Measurements from ENCODE around the gene TWIST2.

The TWIST2 gene

GRCh38 chr2:238873381-238873801, 25.5 kb downstream of the TWIST2 start:
- no peak for DNase-seq

DNA sequence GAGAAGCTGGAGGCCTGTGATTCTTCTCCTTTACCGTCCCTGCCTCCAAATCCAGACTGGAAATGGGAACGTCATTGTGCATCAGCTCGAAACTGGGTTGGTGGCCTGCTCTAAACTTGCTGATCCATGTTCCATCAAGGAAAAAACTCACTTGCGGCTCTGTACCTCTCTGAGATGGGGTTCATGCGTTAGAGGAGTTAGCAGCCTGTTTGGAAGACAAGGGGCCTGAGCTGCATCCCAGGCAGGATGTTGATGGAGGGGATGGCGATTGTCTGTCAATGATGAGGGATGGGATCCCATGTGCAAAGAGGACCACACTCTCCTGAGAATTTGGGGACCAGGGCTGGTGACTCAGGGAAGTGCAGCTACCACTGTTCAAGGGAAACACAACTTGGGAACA, 26.0 kb downstream of the TWIST2 start:
- DNase-seq = no peak

DNA sequence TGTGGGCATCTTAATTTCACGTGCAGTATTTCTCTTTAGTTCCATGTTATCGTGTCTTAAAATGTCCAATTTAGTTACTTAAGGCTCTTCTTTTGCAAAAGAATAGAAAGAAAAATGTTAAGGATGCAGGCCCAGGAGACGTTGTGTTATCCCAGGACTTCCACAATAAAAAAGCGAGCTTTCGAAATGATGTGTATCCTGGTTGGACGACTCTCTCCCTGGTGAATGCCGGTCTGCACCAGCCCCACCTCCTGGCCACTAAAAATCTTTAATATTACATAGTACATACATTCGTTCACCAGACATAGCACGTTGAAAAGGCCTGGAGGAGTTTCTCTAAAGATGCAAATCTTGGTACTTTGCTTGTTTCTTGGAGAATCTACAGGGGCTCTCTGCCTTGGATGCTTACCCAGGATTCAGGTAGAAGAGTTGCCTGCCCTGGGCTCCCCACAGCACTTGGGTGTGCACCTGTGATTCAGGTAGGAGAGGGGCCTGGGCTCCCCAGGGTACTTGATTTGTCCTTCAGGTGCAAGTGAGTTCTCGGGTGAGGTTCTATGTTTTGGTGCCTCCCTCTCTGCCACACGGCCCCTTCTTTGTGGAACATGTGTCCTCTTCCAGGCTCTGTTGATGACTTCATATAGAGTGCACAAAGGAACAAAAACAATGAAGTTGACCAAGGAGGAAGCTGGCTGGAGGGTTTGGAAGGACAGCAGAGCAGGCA, 26.6 kb downstream of the TWIST2 start:
- DNase-seq = no peak

GRCh38 chr2:238875101-238875470, 27.2 kb downstream of the TWIST2 start:
- DNase-seq = no peak

DNA sequence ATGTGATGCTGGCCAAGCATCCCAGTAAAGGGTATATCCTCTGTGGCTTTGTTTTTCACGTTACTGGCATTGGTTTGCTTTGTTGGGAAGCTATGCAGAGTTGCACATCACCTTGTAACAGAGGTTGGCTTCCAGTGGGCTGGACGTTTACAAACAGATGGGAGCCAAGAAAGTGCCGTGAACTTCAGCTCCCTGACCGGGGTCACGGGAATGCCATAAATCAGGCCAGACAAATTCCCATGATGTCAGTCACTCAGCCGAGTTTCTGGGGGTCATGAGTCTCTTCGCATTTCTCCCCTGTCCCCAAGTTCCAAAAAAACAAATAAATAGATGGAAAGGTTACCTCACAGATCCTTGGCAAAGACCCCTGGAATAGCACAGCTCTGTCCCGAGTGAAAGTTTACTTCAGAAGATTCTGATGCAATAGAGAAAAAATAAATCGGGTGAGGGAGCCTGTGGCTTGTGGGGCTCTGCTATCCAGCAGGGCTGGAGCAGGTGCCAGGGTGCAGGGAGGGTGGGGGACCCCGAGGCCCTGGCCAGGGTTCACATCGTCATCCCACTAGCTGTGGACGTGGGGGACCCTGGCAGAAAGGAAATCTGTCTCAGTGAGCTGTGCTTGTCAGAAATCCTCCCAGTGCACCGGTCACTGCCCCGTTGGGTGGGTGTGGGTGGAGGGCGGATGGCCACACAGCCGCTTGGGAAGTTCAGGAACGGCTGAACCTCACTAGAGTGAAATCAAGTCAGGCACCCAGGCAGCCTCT, 27.8 kb downstream of the TWIST2 start:
- no peak for DNase-seq

DNA sequence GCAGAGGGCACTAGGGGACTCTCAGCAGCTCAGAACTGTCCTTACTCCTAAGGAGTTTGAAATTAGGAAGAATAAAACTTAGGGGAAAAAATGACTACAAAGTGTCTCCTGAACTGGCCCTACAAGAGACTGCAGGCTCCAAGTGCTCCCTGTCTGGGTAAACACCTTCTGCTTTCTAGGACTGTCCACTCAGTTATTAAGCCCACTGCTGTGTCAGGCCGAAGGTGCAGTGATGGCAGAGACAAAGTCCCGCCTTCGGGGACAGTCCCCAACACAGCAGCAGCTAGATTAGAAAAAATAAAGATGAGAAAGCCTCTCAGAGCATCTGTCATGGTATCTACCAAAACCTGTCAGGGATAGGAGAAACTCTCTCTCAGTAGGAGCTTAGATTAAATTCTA, 28.3 kb downstream of the TWIST2 start:
- DNase-seq = no peak

DNA sequence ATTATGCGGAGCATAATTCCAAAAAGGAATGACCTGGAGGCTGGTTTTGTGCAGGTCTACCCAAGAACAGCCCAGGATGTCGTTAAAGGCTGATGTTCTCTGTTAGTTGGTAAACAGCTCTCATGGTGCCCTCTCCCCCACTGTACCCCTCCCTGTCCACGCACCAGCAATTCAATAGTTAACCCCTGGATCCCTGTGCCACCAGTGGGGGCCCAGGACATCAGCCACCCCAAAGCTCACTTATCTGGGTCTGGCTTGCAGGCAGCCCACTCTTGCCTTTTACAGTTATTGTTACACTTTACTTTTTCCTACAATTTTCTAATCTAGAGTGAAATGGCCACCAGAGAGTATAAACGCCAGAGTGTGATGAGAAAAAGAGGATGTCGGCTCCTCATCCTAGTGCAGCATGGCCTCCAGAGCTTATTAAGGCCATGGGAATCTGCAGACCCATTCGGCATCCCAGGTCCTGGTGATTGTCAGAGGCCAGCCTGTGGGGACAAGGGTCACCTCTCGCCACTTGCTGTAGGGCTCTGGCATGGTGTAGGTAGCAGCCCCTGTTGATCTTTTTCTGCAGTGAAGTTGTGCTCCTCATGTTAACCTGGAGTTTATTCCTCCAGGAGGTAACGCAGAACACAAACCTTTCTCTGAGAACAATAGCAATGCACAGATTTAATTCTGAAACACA, 30.3 kb downstream of the TWIST2 start:
- DNase-seq = no peak

- DNase-seq = no peak
Measured at GRCh38 chr2:238879043-238879442, 31.2 kb downstream of the TWIST2 start.

DNA sequence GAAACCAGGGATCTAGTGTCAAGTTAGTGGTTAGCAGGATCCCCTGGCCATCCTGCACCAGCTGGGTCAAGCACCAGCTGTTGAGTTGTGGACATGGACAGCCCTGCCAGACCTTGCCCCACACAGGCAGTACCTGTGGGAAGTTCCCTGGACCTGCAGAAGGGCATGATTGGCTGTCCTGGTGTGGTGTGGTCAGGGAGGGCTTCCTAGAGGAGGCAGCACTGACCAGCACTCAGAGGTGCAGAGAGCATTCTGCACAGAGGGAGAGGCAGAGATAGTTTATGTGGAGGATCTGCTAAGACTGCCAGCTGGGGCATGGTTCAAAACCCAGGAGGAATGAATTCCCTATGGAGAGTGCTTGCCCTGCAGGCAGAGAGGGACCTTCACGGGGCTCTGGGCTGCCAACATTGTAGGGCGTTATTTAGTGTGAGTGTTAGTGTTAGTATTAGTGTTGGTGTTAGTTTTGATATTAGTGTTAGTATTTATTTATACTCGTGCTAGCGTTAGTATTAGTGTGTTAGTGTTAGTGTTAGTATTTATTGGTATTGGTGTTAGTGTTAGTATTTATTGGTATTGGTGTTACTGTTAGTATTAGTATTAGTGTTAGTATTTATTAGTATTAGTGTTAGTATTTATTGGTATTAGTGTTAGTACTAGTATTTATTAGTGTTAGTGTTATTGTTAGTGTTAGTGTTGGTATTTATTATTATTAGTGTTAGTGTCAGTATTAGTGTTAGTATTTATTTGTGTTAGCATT, 31.9 kb downstream of the TWIST2 start:
- DNase-seq = no peak

DNA sequence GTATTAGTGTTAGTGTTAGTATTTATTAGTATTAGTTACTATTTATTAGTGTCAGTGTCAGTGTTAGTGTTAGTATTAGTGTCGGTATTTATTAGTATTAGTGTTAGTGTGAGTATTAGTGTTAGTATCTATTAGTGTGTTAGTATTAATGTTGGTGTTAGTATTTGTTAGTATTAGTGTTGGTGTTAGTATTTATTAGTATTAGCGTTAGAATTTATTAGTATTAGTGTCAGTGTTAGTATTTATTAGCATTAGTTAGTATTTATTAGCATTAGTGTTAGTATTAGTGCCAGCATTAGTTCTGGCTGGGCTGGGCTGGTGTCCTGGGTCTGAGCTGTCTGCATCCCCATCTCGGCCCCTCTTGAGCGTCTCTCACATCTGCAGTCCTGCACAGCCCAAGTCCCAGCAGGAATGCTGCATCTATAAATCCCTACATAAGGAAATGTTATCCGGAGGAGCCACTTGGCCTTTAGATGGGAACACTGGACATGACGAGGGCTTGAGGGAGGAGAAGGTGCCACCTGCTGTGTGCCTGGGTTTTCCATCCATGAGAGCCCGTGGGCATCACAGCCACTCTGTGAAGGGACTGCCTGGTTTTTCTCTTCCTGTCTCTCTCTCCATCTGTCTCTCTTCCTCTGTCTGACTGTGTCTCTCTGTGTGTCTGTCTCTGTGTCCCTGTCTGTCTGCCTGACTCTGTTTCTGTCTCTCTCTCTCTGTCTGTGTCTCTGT, 33.6 kb downstream of the TWIST2 start:
- no peak for DNase-seq

GRCh38 chr2:238882082-238882755, 34.3 kb downstream of the TWIST2 start:
- DNase-seq = peak; percentile 67

GRCh38 chr2:238883421-238883901, 35.6 kb downstream of the TWIST2 start:
- no peak for DNase-seq

- no peak for DNase-seq
Measured at GRCh38 chr2:238884122-238884811, 36.4 kb downstream of the TWIST2 start.

- DNase-seq = no peak
Measured at GRCh38 chr2:238884812-238885408, 37.0 kb downstream of the TWIST2 start.

GRCh38 chr2:238886453-238887094, 38.7 kb downstream of the TWIST2 start:
- DNase-seq = no peak

GRCh38 chr2:238887616-238888015, 39.7 kb downstream of the TWIST2 start:
- no peak for DNase-seq

DNA sequence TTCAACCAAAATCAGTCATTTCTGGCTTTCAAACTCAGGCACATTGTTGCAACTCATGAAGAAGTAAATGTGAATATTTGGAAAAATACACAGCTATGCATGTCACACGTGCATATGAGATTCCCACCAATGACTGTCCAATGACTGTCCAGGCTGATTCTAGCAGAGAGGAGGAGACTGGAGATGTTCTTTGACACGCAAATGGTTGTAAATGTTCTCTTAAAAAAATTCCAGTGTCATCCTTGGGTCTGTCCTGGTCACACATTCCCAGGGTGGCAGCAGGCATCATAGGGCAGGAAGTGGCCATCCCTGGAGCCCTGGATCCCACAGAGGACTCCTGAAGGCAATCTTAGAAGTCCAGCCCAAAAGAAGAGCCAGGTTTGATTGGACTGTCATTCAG, 40.9 kb downstream of the TWIST2 start:
- DNase-seq = no peak

GRCh38 chr2:238890131-238890530, 42.2 kb downstream of the TWIST2 start:
- DNase-seq = no peak

DNA sequence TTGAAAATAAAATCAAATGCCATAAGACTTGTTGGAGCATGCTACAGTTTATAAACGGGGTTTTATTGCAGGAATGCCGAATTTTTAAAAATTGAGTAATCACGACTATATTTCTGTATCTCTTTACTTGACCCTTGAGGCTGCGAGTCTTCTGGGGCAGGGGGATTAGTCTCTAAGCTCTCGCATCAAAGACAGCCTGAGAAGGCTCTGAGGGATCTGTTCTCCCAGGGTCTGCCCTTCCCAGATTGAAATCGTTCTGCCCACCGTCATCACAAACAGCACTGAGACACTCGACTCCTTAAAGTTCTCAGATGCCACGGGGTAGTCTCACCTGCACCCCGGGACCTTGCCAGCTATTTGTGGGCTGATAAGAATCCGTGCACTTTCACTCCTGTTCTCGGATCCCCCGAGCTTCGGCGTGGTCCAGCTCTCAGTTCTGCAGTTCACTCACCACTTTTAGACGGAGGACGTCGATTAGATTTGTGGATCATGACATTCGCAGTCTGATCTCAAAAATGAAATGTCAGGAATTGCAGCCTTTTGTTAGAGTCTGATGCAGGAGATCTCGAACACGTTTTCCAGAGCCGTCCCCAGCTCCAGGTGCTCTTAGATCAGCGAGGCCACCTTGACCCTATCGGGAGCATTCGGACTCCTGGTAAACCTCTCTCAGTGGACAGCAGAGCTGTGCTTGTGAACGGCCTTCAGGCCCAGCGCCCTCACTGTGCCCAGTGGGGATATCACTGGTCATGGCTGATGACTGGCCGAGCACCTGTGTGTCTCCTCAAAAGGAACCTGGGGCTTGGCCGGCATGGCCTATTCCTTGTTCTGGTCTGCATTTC, 43.0 kb downstream of the TWIST2 start:
- DNase-seq = no peak

Measured in HCEC 1CT (cell line).